ENCODE data around the gene FAM83C.
"Not testable (repeated sequence)": the region's sequence is repeated elsewhere in the genome, so short reads cannot be mapped to it uniquely, and the experiment has no call there.

Gene FAM83C

DNA sequence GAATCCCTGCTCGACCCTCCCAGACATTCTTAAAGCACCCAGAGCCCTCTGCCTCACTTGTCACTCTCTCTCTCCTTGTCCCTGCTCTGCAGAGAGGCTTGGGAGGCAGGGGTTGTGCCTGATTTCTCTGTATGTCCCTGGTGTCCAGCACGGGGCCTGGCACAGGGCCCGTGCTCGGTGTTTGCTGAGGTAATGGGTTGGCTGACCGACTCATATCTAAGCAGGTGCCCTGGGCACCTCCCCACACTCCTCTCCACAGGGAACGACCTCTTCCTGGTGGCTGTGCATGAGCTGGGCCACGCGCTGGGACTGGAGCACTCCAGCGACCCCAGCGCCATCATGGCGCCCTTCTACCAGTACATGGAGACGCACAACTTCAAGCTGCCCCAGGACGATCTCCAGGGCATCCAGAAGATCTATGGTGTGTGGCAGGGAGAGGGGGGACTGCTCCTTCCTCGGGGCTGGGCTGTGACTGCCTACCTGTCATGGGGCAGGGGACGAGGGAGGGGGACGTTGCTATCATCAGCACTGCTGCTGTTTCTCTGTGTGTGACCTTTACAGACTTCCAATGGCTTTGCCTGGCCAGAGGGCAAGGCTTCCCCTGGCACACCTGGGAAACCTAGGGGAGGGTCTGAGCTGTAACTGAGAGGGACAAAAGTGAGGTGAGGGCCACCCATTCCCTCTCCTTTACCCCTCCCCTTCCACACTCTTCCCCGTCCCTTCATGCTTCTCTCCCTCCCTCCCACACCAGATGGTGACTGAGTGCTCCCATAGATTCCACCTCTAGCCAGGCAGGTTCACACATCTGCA lies 28.5 kb downstream of the FAM83C start:
- DNase-seq (ENCODE audit: low read depth): no peak

DNA sequence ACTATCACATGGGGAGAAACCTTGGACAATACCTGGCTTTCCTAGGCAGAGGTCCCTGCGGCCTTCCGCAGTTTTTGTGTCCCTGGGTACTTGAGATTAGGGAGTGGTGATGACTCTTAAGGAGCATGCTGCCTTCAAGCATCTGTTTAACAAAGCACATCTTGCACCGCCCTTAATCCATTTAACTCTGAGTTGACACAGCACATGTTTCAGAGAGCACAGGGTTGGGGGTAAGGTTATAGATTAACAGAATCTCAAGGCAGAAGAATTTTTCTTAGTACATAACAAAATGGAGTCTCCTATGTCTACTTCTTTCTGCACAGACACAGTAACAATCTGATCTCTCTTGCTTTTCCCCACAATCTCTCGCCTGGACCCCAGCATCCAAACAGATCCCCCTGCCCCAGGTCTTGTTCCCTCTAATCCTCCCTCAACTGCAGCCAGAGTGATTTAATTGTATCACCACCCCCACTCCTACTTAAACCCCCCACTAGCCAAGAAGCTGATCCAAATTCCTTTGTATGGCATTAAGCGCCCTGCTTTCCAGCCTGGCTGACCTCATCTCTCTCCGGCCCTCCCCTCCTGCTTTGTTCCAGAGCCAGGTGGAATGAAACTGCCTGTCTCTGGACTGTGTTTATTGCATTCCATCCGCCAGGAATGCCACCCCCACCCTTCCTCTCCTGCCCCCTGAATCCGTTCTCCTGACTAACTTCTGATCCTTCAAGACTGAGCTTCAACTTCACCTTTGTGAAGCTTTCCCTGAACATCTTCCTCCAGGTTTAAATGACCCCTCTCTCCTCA lies 29.3 kb downstream of the FAM83C start:
- DNase-seq (ENCODE audit: low read depth): not testable (repeated sequence)

DNA sequence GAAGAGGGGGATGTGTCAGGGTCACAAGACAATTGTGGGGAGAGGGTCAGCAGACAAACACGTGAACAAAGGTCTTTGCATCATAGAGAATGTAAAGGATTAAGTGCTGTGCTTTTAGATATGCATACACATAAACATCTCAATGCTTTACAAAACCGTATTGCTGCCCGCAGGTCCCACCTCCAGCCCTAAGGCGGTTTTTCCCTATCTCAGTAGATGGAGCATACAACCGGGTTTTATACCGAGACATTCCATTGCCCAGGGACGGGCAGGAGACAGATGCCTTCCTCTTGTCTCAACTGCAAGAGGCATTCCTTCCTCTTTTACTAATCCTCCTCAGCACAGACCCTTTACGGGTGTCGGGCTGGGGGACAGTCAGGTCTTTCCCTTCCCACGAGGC lies 29.9 kb downstream of the FAM83C start:
- DNase-seq (ENCODE audit: low read depth): not testable (repeated sequence)

DNA sequence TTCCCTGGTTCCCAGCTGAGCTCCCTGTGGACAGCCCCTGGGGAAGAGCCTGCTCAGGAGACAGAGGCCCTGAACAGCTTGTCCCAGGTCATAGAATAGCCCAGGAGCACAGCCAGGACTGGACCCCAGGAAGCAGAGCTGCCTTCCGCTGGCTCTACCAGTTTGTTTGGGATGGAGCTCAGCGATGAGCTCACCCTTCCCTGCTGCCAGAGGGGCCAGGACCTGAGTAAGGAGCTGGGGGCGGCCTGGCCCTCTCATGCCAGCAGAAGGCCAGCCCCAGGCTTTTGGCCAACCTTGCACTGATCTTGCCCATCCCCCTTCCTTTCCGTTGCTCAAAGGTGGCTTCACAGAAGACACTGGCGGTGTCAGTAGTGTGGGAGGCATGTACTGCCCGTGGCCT lies 31.8 kb downstream of the FAM83C start:
- no peak for DNase-seq (ENCODE audit: low read depth)

DNA sequence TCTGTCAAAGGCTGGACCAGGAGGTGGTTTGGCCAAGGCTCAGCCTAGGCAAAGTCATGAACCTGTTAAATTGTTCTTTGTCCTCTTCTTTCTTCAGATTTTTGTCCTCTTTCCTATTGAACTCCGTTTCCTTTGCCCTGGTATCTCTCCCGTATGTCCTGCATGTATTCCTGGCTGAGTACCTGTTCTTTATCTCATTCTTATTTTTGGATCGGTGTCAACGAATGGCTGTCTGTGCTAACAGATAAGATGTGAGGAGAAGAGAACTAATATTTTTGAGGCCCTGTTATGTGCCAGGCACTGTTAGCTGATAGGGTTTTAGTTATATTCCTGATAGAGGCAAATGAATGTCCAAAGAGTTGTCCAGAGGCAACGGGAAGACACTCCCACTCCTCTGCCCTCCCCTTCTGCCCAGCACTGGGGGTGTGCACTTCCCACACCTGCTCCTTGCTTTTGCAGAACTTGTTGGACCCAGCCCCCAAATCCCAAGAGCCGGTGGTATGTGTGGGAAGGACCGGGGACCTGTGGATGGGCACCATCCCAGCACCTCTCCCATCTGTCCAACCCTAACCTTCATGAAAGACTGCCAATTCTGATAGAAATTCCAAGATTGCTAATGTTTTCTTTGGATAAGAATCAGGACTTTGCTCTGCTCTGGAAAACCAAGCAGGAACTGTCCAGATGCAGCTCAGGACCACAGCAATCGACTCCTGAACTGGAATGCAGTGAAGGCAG lies 34.9 kb downstream of the FAM83C start:
- DNase-seq (ENCODE audit: low read depth): no peak

DNA sequence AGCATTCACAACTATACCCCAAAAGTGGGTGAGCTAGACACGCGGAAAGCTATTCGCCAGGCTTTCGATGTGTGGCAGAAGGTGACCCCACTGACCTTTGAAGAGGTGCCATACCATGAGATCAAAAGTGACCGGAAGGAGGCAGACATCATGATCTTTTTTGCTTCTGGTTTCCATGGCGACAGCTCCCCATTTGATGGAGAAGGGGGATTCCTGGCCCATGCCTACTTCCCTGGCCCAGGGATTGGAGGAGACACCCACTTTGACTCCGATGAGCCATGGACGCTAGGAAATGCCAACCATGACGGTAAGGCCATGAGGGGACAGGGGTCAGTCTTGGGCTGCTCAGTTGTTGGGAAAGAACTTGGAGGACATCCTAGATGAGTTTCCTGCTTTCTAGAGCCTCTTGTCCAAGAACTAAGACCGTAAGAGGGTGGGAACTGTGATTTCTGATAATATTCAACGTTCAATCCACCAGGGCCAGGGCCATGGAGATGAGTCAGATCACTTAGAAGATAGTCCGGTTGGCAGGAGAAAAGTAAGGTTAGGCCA lies 37.7 kb downstream of the FAM83C start:
- DNase-seq (ENCODE audit: low read depth): no peak

- DNase-seq (ENCODE audit: low read depth): no peak
These were observed 39.2 kb downstream of the FAM83C start for GRCh38 chr20:35253010-35253409.

GRCh38 chr20:35252598-35252997 lies 39.6 kb downstream of the FAM83C start:
- DNase-seq (ENCODE audit: low read depth): not testable (repeated sequence)

GRCh38 chr20:35252037-35252461 lies 40.2 kb downstream of the FAM83C start:
- DNase-seq (ENCODE audit: low read depth): no peak

DNA sequence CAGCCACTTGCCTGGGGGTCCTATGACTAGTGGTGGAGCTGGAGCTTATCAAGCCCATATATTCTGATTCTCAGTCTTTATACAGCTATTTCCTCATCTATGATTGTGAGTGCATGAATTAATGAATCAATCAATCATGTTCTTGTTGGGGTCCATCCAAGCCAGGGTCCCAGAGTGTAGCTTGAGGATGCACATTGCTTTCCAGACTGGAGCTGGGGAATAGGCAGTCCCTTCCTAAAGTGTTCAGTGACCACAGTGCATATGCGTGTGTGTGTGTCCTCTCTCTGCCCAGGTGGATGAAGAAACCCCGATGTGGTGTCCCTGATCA lies 40.6 kb downstream of the FAM83C start:
- no peak for DNase-seq (ENCODE audit: low read depth)

- DNase-seq (ENCODE audit: low read depth): no peak
These were observed 43.4 kb downstream of the FAM83C start for GRCh38 chr20:35248641-35249475.

GRCh38 chr20:35246723-35247122 lies 45.5 kb downstream of the FAM83C start:
- no peak for DNase-seq (ENCODE audit: low read depth)

DNA sequence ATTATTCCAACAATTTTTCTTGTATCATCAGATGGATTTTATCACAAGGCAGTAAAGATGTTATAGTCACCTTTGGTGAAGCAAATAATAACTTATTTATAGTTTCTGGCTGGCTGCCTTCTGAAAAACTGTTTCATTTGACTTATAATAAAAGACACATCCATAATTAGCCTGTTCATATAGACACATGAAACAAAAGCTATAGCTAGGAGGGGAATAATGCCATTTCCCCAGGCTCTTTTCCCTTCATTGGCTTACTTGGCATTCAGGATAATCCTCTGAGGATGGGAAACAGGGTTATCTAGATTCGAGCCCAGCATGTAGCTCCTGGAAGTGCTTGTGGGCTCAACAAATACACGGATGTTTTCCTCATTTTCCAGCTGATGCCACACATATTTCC lies 48.2 kb downstream of the FAM83C start:
- DNase-seq (ENCODE audit: low read depth): no peak

DNA sequence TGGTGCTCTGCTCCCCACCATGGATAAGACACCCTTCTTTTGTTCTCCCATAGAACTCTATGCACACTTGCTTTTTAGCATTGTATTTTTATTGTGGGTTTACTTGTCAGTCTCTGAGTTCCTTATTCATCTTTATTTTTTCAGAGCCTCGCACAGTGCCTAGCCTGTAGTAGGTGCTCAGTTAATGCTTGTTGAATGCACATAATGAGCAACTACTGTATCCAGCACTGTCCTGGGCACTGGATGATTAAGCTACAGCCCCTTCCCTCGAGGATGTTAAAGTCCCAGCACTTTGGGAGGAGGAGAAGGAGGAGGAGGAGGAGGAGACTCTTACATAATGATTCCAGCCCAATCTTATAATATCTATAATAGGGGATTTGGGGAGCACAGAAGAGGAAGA lies 48.9 kb downstream of the FAM83C start:
- no peak for DNase-seq (ENCODE audit: low read depth)

GRCh38 chr20:35240811-35241293 lies 51.4 kb downstream of the FAM83C start:
- DNase-seq (ENCODE audit: low read depth): no peak

GRCh38 chr20:35240083-35240810 lies 52.0 kb downstream of the FAM83C start:
- no peak for DNase-seq (ENCODE audit: low read depth)

GRCh38 chr20:35238735-35239134 lies 53.5 kb downstream of the FAM83C start:
- DNase-seq (ENCODE audit: low read depth): no peak

- no peak for DNase-seq (ENCODE audit: low read depth)
These were observed 54.1 kb downstream of the FAM83C start for GRCh38 chr20:35238170-35238569.

GRCh38 chr20:35237486-35237885 lies 54.7 kb downstream of the FAM83C start:
- no peak for DNase-seq (ENCODE audit: low read depth)

DNA sequence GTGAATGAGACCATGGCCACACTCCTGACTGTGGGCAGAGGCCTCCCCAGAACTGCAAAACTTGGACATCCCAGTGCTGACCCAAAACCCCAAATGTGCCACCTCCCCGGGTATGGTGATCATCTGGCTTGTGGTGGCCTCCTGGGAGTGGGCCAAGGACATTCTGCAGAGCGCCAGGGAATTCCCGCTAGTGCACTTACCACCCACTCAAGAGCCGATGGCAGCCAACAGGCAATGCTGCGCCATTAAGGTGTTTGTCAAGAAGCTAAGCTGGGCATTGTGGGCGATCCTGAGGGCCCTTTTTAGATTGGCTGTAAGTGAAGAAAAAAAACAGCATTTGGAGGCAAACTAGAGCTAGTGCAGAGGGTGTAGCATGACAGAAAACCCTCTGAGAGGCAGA lies 56.3 kb downstream of the FAM83C start:
- DNase-seq (ENCODE audit: low read depth): no peak

All from stimulated activated CD8-positive, alpha-beta memory T cell treated with anti-CD3 and anti-CD28 coated beads, Interleukin-15, amount 100 ng/mL, for 1 hour (primary cell).